OCI-LY3 (cell line): ENCODE results near the gene SULT1A2.

Source experiments
- EZH2phosphoT487 ChIP-seq: fragments of 200-600 bp; shearing (Covaris generic); IDR thresholded peaks from 2 replicates; pipeline ENCODE4 v1.6.1; 2018; ENCODE audit warnings: antibody characterized with exemption, mixed run types, low read depth
- TF ChIP-seq, protein P1 (sequence below): fragments of 200-600, 300-600 bp; sonication (generic); IDR thresholded peaks from 2 replicates; pipeline ENCODE4 v1.5.1; 2014; ENCODE audit warnings: antibody characterized with exemption, low read length, low read depth

DNA sequence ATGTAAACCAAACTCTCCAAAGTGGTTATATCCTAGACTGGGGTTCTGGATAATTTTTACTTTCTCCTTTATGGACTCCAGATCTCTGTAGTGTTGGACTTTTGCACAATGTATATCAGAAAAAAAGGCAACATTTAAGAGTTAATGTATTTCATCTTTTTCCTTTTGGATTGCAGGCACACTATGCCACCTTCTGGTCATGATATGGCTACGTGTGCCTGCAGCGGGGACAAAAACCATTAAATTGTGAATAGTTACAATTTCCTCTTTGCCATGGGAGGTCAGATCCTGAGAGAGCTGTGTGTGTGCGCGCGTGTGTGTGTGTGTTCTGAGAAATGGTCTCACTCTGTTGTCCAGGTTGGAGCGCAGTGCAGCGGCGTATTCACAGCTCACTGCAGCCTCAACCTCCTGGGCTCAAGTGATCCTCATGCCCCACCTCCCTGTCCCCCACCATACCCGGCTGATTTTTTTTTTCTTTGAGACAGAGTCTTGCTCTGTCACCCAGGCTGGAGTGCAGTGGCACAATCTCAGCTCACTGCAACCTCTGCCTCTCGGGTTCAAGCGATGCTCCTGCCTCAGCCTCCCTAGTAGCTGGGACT is 47.5 kb downstream of the SULT1A2 start:
- TF ChIP-seq, protein P1, sequence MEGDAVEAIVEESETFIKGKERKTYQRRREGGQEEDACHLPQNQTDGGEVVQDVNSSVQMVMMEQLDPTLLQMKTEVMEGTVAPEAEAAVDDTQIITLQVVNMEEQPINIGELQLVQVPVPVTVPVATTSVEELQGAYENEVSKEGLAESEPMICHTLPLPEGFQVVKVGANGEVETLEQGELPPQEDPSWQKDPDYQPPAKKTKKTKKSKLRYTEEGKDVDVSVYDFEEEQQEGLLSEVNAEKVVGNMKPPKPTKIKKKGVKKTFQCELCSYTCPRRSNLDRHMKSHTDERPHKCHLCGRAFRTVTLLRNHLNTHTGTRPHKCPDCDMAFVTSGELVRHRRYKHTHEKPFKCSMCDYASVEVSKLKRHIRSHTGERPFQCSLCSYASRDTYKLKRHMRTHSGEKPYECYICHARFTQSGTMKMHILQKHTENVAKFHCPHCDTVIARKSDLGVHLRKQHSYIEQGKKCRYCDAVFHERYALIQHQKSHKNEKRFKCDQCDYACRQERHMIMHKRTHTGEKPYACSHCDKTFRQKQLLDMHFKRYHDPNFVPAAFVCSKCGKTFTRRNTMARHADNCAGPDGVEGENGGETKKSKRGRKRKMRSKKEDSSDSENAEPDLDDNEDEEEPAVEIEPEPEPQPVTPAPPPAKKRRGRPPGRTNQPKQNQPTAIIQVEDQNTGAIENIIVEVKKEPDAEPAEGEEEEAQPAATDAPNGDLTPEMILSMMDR, result peak; percentile 88
- TF ChIP-seq EZH2phosphoT487, result no peak
